HG03039 (cell line): ENCODE measurements around the gene DENND1A.

ENCODE experiments used
- ATAC-seq: cut with Tn5 transposase; IDR thresholded peaks from one replicate; pipeline ENCODE4 v1.9.1; 2021; ENCODE audit warnings: mild to moderate bottlenecking, moderate library complexity; ENCODE audit not compliant: unreplicated experiment

DENND1A gene

DNA sequence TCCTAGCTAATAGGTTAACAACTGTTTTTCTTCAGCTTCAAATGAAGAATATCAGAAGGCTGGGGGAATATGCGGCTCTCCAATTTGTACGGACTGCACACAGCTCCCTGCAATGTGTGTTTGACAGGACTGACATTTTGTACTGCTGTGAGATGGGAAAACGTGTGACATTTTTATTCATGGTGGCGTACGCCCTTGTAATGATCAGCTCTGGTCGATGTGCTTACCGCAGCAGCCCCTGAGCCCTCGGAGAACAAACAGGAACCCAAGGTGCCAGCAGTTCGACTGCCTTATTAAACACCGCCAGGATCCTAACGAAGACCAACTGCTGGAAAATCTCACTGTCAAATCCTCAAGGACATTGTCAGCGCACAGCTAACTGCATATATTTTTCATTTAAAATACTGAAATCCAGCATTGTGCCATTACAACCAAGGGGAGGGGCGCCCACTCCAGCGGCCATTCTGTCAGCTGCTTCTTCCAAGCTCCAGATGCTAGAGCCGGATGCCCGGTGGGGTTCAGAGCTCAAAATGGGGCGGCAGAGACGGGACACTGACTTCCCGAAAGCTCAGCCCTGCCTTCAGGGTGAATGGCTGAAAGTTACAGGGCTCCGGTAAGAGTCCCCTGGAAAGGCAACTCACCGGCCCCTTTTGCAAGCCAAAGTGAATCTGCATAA lies 507.2 kb downstream of the DENND1A start:
- ATAC-seq: no peak

- ATAC-seq: no peak
Measured at GRCh38 chr9:123421801-123422455, 508.0 kb downstream of the DENND1A start.

DNA sequence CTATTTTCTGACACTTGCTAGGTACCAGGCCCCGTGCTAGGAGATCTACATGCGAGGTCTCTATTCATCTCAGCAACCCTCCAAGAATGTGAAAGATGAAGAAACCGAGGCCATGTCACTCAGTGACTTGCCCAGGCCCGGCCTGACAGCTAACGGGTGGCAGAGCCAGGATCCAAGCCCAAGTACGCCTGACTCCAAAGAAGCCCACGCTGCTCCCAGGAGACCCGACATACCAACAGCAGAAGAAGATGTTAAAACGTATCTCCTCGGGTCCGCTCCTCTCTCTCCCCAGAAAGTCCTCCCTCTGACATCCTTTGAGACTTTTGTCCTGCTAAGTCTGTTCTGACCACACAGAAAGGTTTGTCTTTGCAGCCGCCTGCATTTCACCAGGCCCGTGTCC lies 508.7 kb downstream of the DENND1A start:
- no peak for ATAC-seq

DNA sequence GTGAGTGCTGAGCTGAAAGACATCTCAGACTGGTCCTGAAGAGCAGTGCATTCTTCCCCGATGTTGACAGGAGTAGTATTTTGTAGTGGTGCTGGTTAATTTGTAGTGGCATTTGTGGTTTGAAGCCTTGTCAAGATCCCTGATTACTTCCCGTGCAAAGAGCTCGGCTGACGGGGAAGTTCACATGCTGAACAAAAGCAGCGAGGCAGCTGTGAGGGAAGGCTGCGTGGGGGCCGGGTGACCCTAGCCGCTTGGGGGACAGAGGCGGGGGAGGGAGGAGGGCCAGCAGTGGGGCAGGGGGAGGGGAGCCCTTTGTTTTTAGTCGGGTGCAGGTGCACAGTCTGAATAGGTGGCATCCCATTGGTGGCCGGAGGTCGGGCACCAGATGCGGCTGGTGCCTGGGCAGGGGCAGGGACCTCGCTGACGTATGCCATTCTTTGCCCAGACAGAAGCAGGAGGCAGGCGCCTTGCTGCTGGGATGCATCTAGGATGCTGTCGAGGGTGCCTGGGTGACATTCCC lies 509.3 kb downstream of the DENND1A start:
- no peak for ATAC-seq

- no peak for ATAC-seq
Measured at GRCh38 chr9:123419721-123420591, 510.0 kb downstream of the DENND1A start.

DNA sequence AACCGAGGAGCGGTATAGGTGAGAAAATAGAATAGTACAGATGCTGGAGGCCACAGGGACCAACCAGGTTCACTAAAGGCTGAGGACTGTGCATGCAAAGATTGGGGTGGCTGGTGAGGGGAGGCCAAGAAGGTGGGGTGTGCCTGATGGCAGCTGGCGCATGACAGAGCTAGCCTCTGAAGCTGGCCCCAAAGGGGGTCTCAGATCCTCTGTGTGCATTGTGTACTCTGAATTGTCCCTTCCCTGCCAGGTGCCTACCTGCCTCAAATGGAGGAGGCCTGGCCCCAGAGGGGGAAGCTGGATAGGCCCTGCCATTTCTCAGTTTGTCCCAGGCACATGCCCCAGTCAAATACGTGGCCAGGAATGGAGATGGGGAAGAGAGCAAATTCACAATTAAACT lies 510.8 kb downstream of the DENND1A start:
- no peak for ATAC-seq

- ATAC-seq: no peak
Measured at GRCh38 chr9:123418506-123418905, 511.4 kb downstream of the DENND1A start.

DNA sequence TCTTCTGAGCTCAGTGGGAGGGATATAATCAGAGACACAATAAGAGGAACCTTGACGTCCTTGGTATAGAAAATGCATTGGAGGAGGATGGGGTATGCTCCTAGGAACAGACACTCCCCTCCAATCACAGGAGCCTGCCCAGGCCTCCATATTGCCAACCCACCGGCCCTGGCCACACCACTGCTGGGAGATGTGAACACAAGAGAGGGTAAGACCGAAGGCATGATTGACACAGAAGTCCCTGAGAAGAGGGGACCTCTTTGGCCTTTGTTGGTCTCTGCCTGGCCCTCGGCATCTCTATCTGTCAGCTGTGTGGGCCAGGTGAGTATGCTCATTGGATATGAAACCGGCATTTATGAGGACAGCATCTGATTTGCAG lies 511.9 kb downstream of the DENND1A start:
- no peak for ATAC-seq

- ATAC-seq: no peak
Measured at GRCh38 chr9:123417289-123418051, 512.5 kb downstream of the DENND1A start.

DNA sequence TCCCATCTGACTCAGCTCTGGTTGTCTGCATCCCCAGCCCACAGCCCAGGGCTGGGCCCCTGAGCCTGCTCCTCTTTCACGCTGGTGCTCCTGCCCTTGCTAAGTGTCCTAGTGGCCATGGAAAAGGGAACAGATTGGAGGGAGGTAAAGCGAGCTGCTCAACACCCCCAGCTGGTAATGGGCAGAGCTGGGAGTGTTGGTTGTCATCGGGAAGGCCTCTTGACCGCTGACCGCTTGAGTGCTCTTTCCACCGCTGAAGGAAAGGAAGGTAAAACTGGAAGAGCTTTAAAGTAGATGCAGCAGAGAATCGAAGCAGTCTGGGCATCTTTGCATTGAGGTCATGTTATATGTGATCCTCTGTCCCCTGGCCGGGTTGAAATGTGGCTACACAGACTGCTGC lies 513.8 kb downstream of the DENND1A start:
- no peak for ATAC-seq

DNA sequence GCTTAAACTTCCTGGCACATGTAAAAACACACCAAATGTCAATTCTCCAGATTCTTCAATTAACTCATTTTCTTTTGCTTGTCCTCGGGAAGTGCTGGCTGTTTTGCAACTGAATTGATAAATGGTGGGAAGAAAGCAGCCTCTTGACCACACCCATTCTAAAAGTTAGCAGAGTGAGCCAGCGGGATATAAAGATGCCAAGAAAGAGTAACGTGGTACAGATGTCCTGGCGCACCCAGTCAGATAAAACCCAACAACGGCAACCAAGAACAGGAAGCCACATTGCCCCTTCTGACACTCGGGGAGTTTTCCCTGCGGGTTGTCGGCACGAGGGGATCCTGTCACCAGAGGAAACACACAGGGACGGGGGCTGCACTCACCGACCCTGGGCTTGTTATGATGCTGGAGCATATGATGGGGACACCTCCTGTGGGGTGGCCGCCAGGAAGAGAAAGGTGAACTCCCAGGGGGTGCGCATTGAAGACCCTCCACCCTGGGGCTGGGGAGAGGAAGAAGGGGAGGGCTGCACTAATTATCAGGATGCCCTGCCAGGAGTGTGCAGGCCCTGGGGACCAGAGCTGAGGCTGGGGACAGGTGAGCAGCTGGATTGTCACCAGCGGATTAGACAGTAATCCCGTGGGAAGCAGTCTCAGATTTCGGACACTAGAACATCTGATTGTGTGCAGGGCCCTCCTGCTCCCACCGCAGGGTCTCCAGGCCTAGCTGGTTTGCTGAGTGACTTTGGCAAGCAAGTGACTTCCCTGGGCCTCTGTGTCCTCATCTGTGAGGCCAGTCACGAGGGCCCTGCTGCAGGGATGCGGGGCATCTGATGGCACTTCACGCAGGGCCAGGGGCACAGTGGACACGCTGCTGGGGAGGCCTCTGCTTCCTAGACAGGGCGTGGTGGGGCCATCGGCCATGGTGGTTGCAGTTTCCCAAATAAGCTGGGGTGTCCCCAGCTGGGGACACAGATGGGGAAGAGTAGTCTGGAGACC lies 514.7 kb downstream of the DENND1A start:
- no peak for ATAC-seq

- no peak for ATAC-seq
Measured at GRCh38 chr9:123414204-123414603, 515.7 kb downstream of the DENND1A start.

- no peak for ATAC-seq
Measured at GRCh38 chr9:123412171-123412820, 517.6 kb downstream of the DENND1A start.

DNA sequence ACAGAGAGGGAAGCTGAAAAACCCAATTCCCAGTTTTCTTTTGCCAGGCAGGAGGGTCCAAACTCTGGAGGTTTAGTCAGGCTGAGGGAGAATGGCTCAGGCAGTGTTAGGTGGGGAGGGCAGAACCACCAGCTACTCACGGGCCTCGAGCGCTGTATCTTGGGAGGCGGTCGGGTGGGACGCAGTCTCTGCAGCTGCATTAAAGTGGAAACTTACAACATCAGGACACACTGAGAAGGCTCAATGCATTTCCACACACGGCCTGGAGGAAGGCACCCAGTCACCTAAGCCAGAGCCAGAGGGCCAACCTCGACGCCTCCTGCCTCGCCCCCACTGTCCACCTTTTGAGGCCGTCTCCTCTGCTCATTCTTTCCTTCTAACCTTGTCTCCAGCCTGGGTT lies 518.3 kb downstream of the DENND1A start:
- no peak for ATAC-seq

- no peak for ATAC-seq
Measured at GRCh38 chr9:123411191-123411590, 518.7 kb downstream of the DENND1A start.

- ATAC-seq: no peak
Measured at GRCh38 chr9:123410281-123410910, 519.5 kb downstream of the DENND1A start.

DNA sequence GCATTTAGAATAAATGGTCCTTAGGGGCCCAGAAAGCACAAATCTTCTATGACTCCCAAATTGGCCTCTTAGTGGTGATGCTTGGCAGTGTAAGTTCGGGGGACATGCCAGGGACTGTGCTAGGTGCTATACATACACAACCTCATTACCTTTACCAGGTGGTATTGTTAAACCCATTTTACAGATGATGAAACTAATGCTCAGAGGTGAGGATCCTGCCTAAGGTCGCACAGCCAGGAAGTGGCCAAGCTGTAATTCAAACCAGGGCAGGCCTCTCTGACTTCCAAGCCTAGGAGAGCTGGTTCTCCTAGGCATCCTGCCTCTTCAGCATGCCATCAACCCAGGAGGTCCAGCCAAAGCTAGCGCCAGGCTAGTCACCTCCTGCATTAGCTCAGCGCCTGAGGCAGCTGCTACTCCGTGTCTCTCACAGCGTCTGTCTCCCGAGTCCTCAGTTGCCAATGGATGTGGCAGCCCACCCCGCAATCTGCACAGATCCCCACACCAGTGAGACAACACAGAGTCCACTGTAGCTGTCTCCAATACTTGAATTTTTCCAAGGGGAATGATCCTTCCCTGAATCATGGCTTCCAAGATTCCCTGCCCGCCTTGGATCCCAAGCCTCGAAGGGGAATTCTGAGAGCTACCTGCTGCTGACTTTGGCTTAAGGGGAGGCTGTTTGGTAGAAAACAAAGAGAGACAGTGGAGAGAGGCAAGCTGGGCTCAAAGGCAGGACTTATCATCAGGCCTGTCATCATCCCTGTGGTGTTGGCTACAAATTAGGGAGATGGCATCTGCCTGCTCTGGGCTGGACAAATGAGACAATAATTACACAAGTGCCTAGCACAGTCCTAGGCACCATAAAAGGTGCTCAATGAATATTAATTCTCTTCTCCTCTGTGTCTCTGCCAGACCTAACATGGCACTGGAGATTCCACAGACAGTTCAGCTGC lies 521.3 kb downstream of the DENND1A start:
- ATAC-seq: no peak
